Brain microvascular endothelial cell (primary cell): ENCODE data around the gene CUTA.

Experiments
- DNase-seq: peaks from one replicate; pipeline ENCODE4 v3.0.0-alpha.2; 2020
- H3K27ac ChIP-seq: fragments of 250-450 bp; sonication (Bioruptor Pico); 2 replicates; pipeline ENCODE4 v1.5.1; 2020; ENCODE audit warnings: mild to moderate bottlenecking, moderate library complexity
- H3K27me3 ChIP-seq: fragments of 250-450 bp; sonication (Bioruptor Pico); replicated peaks from 2 replicates; pipeline ENCODE4 v1.5.1; 2020; ENCODE audit warnings: mild to moderate bottlenecking
- H3K36me3 ChIP-seq: fragments of 250-450 bp; sonication (Bioruptor Pico); replicated peaks from 2 replicates; pipeline ENCODE4 v1.5.1; 2020; ENCODE audit warnings: mild to moderate bottlenecking
- H3K4me3 ChIP-seq: 2 replicates; pipeline ENCODE4 v1.5.1; 2011; ENCODE audit warnings: low read depth, mild to moderate bottlenecking, control low read depth, low read length, moderate library complexity
- in situ Hi-C: cut with HindIII; loops from 2 replicates; pipeline ENCODE4 v1.10.0; 2017; ENCODE audit warnings: low sequenced_read_pairs, low pct_ligation_motif_present
- TF ChIP-seq, protein P1 (sequence below): IDR thresholded peaks from 2 replicates; pipeline ENCODE4 v1.5.1; 2011; ENCODE audit warnings: low read depth, mild to moderate bottlenecking, moderate library complexity, low read length, control low read depth, inconsistent platforms; ENCODE audit errors: missing control alignments

CUTA gene

DNA sequence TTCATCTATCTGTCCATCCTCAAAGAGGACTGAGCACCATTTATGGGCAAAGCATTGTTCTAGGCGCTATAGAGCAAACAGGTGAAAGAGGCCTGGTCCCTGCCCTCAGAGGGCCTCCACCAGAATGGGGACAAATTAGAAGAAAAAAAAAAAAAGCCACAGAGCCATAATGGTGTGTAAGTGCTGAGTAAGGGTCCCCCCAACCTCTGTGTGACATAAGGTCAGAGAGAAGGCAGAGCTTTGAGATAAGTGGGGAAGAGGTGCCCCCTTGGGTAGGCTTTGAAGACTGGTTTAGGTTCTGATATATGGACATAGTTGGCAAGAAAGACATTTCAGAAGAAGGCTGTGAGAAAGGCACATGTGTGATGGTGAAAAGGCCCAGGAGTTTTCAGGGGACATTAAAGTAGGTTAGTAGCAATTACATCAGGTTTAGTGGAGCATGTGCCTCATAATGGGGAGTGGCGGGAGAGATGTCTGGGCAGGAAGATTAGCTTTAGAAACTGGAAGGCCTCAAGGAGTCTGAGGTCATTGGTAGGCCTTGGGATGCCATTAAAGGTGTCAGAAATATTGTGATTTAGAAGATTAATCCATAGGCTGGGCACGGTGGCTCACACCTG, 21.2 kb upstream of the CUTA start:
- in situ Hi-C loops = no loop called here
- Histone ChIP-seq H3K27me3 (no peaks in the 10 kb centered on the region), H3K4me3 (no peak overlapping the region), H3K36me3 (peaks cover 48% of the 10 kb centered on the region), H3K27ac (no peak overlapping the region)
- DNase-seq = no peak
- TF ChIP-seq, protein P1, sequence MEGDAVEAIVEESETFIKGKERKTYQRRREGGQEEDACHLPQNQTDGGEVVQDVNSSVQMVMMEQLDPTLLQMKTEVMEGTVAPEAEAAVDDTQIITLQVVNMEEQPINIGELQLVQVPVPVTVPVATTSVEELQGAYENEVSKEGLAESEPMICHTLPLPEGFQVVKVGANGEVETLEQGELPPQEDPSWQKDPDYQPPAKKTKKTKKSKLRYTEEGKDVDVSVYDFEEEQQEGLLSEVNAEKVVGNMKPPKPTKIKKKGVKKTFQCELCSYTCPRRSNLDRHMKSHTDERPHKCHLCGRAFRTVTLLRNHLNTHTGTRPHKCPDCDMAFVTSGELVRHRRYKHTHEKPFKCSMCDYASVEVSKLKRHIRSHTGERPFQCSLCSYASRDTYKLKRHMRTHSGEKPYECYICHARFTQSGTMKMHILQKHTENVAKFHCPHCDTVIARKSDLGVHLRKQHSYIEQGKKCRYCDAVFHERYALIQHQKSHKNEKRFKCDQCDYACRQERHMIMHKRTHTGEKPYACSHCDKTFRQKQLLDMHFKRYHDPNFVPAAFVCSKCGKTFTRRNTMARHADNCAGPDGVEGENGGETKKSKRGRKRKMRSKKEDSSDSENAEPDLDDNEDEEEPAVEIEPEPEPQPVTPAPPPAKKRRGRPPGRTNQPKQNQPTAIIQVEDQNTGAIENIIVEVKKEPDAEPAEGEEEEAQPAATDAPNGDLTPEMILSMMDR = no peak

DNA sequence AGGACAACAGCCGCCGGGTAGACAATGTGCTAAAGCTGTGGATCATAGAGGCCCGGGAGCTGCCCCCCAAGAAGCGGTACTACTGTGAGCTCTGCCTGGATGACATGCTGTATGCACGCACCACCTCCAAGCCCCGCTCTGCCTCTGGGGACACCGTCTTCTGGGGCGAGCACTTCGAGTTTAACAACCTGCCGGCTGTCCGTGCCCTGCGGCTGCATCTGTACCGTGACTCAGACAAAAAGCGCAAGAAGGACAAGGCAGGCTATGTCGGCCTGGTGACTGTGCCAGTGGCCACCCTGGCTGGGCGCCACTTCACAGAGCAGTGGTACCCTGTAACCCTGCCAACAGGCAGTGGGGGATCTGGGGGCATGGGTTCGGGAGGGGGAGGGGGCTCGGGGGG, 19.8 kb upstream of the CUTA start:
- in situ Hi-C loops = no loop called here
- DNase-seq = no peak
- Histone ChIP-seq H3K27ac (no peak overlapping the region), H3K27me3 (no peaks in the 10 kb centered on the region), H3K36me3 (peaks cover 42% of the 10 kb centered on the region), H3K4me3 (no peak overlapping the region)
- TF ChIP-seq, protein P1 = no peak

GRCh38 chr6:33434961-33435360, 17.1 kb upstream of the CUTA start:
- Histone ChIP-seq H3K27me3 (no peaks in the 10 kb centered on the region), H3K27ac (no peak overlapping the region), H3K36me3 (peaks cover 28% of the 10 kb centered on the region), H3K4me3 (no peak overlapping the region)
- TF ChIP-seq, protein P1 = no peak
- in situ Hi-C loops = no loop called here
- no peak for DNase-seq

DNA sequence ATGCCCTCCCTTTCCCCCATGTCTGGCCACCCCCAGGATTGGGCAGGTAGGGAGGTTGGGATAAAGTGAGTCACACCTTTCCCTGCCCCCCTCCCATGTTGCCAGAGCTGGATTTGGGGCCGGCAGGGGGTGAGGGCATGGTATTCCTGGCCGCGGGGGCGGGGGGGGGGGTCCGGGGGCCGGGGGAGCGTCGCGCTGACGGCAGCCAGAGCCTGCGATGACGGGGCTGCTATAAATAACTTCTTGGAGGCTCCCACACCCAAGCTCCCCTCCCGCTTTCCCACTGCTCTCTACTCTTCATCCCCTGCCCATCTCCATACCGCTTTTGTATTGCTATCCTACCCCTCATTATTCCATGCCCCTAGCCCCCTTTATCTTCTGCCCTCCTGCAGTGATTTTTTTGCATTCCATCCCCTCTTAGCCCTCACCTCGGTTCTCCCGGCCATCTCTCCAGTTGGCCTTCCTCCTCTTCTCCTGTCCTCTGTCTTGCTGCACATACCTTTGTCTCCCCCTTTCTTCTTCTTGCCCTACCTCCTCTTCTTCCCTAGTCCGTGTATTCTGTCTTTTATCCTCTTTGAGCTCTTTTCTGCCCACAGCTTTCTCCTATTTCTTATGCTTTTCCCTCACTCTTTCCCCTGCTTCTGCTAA, 15.8 kb upstream of the CUTA start:
- Histone ChIP-seq H3K27me3 (no peaks in the 10 kb centered on the region), H3K36me3 (peaks cover 26% of the 10 kb centered on the region), H3K4me3 (no peak overlapping the region), H3K27ac (no peak overlapping the region)
- in situ Hi-C loops = no loop called here
- TF ChIP-seq, protein P1 = no peak
- no peak for DNase-seq

GRCh38 chr6:33433001-33433543, 15.2 kb upstream of the CUTA start:
- no peak overlapping the region for H3K27ac ChIP-seq
- TF ChIP-seq, protein P1 = no peak
- H3K27me3 ChIP-seq = no peaks in the 10 kb centered on the region
- no peak for DNase-seq
- peaks cover 22% of the 10 kb centered on the region for H3K36me3 ChIP-seq
- in situ Hi-C loops = no loop called here
- H3K4me3 ChIP-seq = no peak overlapping the region
